Right renal cortex interstitium (tissue), 3 donors: ENCODE measurements around the gene PLEKHA1. TPM values are rescaled to one million over a fixed set of nuclear protein-coding genes. Genes with fewer than 3 reads are reported as not detected.

Experiments
- DNase-seq, 3 donors: peaks; one replicate each; pipeline ENCODE4 v3.0.0-alpha.2; 2013; ENCODE audit warnings: low read depth in 3 of 3, low spot score in 2 of 3
- polyA plus RNA-seq, 3 donors: library from polyadenylated mRNA; unstranded; fragments of 120-200 nt; gene quantifications; one replicate each; pipeline ENCODE4 v1.2.1, GENCODE V29; 2013; ENCODE audit not compliant: insufficient read length in 3 of 3

PLEKHA1 gene
- polyA plus RNA-seq, 3 donors: 91.8 to 105 (median 94.5) TPM

- DNase-seq: no peak
Observed at GRCh38 chr10:122459561-122460273, 85.2 kb downstream of the PLEKHA1 start.

GRCh38 chr10:122460891-122461293 is 86.4 kb downstream of the PLEKHA1 start:
- no peak for DNase-seq

- no peak for DNase-seq
Observed at GRCh38 chr10:122461367-122461728, 86.8 kb downstream of the PLEKHA1 start, which contains the start of gene HTRA1. TSS of gene HTRA1 (plus strand) at chr10:122461553. CDS start at chr10:122461653, 100 bp downstream.

GRCh38 chr10:122461729-122462532 is 87.4 kb downstream of the PLEKHA1 start:
- no peak for DNase-seq

GRCh38 chr10:122462533-122463465 is 88.3 kb downstream of the PLEKHA1 start:
- no peak for DNase-seq

GRCh38 chr10:122463466-122464249 is 89.2 kb downstream of the PLEKHA1 start:
- DNase-seq: no peak

- DNase-seq: no peak
Observed at GRCh38 chr10:122464250-122464510, 89.7 kb downstream of the PLEKHA1 start.

- DNase-seq: no peak
Observed at GRCh38 chr10:122464586-122464985, 90.1 kb downstream of the PLEKHA1 start.

GRCh38 chr10:122465401-122466040 is 91.0 kb downstream of the PLEKHA1 start:
- no peak for DNase-seq

GRCh38 chr10:122466951-122467381 is 92.5 kb downstream of the PLEKHA1 start:
- DNase-seq: no peak

GRCh38 chr10:122467701-122468100 is 93.2 kb downstream of the PLEKHA1 start:
- no peak for DNase-seq

- DNase-seq: no peak
Observed at GRCh38 chr10:122468307-122468925, 93.9 kb downstream of the PLEKHA1 start.

- no peak for DNase-seq
Observed at GRCh38 chr10:122468926-122469781, 94.6 kb downstream of the PLEKHA1 start.

- DNase-seq: no peak
Observed at GRCh38 chr10:122469848-122470247, 95.3 kb downstream of the PLEKHA1 start.

GRCh38 chr10:122471531-122472177 is 97.1 kb downstream of the PLEKHA1 start:
- DNase-seq: no peak

GRCh38 chr10:122473116-122473515 is 98.6 kb downstream of the PLEKHA1 start:
- no peak for DNase-seq

GRCh38 chr10:122474131-122474818 is 99.8 kb downstream of the PLEKHA1 start:
- no peak for DNase-seq
